Gastroesophageal sphincter (tissue), 4 donors: ENCODE results near the gene THEM5. TPM values are rescaled to one million over a fixed set of nuclear protein-coding genes. Genes with fewer than 3 reads are reported as not detected.
"Not testable (repeated sequence)": the region's sequence is repeated elsewhere in the genome, so short reads cannot be mapped to it uniquely, and the experiment has no call there.

Source experiments
- ATAC-seq: fragments of 150-250 bp; one replicate; pipeline ENCODE4 v1.9.1; 2016; ENCODE audit warnings: mild to moderate bottlenecking, moderate library complexity
- H3K27ac ChIP-seq, 4 donors: fragments of 200-600 bp; sonication (generic) in 3 of 4; 1 replicate in 3 of 4; 2 replicates in 1 of 4; pipeline ENCODE4 v1.5.1; 2016 to 2019
- H3K27me3 ChIP-seq: fragments of 200-600 bp; sonication (generic); one replicate; pipeline ENCODE4 v1.5.1; 2019
- H3K36me3 ChIP-seq, 2 donors: fragments of 200-600 bp; sonication (generic); one replicate each; pipeline ENCODE4 v1.5.1; 2019; ENCODE audit warnings: control low read depth in 1 of 2
- H3K4me1 ChIP-seq, 3 donors: fragments of 200-600 bp; sonication (generic); 1 replicate in 2 of 3; 2 replicates in 1 of 3; pipeline ENCODE4 v1.5.1; 2016 to 2019; ENCODE audit warnings: control low read depth in 2 of 3
- H3K4me3 ChIP-seq, 2 donors: fragments of 200-600 bp; sonication (generic); one replicate each; pipeline ENCODE4 v1.5.1; 2019; ENCODE audit warnings: mild to moderate bottlenecking in 1 of 2, moderate library complexity in 1 of 2
- H3K9me3 ChIP-seq, 3 donors: fragments of 200-600 bp; sonication (generic); one replicate each; pipeline ENCODE4 v1.5.1; 2017 to 2019; ENCODE audit warnings: control low read depth in 2 of 3
- EP300 ChIP-seq: sonication (generic); formaldehyde crosslinking; IDR thresholded peaks from one replicate; pipeline ENCODE4 v1.6.1; 2017; ENCODE audit warnings: antibody characterized with exemption, mild to moderate bottlenecking
- POLR2A ChIP-seq, 2 donors: fragments of 450-650 bp; IDR thresholded peaks; one replicate each; pipeline ENCODE4 v1.6.1; 2017; ENCODE audit warnings: antibody characterized with exemption in 2 of 2, mild to moderate bottlenecking in 2 of 2, moderate library complexity in 1 of 2
- POLR2AphosphoS5 ChIP-seq: sonication (generic); formaldehyde crosslinking; IDR thresholded peaks from one replicate; pipeline ENCODE4 v1.6.1; 2017; ENCODE audit warnings: antibody characterized with exemption
- WGBS, 2 donors: methylation state at CpG; one replicate each; pipeline ENCODE4 v1.1.5; 2018; ENCODE audit warnings: low coverage in 1 of 2; 5-methylcytosine and 5-hydroxymethylcytosine counted together
- total RNA-seq, 4 donors: library from RNA; depleted of rRNA; stranded (reverse); fragments of >200 nt; gene quantifications; one replicate each; pipeline ENCODE4 v1.1.0, GENCODE V29; 2016
- TF ChIP-seq, protein P1 (sequence below), 4 experiments: fragments of 200-600 bp in 2 of 4; fragments of 450-650 bp in 2 of 4; sonication (generic) in 1 of 4; IDR thresholded peaks; one replicate each; pipeline ENCODE4 v1.5.1; 2017 to 2019; ENCODE audit warnings: antibody characterized with exemption in 4 of 4, mild to moderate bottlenecking in 2 of 4, moderate library complexity in 2 of 4

Gene THEM5, protein sequence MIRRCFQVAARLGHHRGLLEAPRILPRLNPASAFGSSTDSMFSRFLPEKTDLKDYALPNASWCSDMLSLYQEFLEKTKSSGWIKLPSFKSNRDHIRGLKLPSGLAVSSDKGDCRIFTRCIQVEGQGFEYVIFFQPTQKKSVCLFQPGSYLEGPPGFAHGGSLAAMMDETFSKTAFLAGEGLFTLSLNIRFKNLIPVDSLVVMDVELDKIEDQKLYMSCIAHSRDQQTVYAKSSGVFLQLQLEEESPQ
- not detected for total RNA-seq

DNA sequence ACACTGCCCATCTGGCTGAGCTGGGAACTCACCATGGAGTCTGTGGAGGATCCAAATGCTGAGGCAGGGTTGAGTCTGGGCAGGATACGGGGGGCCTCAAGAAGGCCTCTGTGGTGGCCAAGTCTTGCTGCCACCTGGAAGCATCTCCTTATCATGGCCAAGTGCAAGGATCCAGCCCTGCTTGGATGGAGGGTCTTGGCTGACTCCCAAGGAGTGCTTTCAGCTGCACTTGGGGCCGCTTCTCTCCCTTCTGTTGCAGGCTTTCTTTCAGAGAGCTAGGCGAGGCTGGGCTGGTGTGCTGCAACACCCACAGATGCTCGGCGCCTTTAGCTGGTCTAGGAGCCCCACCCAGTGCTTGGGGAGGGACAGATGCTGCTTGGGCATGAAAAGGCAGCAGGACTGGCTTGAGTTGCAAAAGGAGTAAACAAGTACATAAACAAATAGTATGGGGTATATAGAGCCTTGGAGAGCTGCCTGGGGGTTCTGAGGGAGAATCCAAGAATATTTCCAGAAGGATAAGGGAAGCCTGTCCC, at the start of gene THEM5:
Gene THEM5 (minus strand): TSS at position 302 of the 533 bp plus-strand sequence. CDS start 147 bp downstream, at position 155.
- ATAC-seq = no peak
- H3K27me3 ChIP-seq = peaks cover 53% of the 10 kb centered on the region
- H3K27ac ChIP-seq = no peak within 1 kb of the TSS
- H3K9me3 ChIP-seq = no peaks in the 10 kb centered on the region
- TF ChIP-seq POLR2AphosphoS5 (no peak), EP300 (no peak), POLR2A (IDR thresholded peaks at IDR 0.05) (no peak)
- TF ChIP-seq, protein P1, sequence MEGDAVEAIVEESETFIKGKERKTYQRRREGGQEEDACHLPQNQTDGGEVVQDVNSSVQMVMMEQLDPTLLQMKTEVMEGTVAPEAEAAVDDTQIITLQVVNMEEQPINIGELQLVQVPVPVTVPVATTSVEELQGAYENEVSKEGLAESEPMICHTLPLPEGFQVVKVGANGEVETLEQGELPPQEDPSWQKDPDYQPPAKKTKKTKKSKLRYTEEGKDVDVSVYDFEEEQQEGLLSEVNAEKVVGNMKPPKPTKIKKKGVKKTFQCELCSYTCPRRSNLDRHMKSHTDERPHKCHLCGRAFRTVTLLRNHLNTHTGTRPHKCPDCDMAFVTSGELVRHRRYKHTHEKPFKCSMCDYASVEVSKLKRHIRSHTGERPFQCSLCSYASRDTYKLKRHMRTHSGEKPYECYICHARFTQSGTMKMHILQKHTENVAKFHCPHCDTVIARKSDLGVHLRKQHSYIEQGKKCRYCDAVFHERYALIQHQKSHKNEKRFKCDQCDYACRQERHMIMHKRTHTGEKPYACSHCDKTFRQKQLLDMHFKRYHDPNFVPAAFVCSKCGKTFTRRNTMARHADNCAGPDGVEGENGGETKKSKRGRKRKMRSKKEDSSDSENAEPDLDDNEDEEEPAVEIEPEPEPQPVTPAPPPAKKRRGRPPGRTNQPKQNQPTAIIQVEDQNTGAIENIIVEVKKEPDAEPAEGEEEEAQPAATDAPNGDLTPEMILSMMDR (IDR thresholded peaks at IDR 0.05) = no peak
- peaks cover 0 to 5% (median 0%) of the 10 kb centered on the region in 3 donors for H3K4me1 ChIP-seq
- no CpG with 5 or more reads among the region's 5 CpGs for WGBS, 2 donors
- H3K36me3 ChIP-seq = no peaks in the 10 kb centered on the region
- no peak within 1 kb of the TSS for H3K4me3 ChIP-seq

DNA sequence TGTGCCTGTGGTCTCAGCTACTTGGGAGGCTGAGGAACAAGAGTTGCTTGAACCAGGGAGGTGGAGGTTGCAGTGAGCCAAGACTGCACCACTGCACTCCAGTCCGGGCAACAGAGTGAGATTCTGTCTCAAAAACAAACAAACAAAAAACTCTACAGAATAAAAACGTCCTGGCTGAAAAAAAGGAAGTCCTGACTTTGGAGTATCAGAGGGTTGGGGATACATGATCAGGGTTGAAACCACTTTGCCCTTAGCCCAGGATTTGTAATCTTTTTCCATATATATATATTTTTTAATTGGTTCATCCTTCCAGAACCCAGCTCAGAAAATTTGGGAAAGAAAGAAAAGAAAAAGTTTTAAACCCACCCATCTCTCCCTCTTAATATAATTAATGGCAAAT, 49.3 kb upstream of the THEM5 start:
- H3K27ac ChIP-seq = no peak overlapping the region
- peaks cover 0 to 22% of the 10 kb centered on the region in 2 donors for H3K36me3 ChIP-seq
- TF ChIP-seq EP300 (no peak), POLR2AphosphoS5 (no peak), POLR2A (IDR thresholded peaks at IDR 0.05) (no peak)
- TF ChIP-seq, protein P1 (IDR thresholded peaks at IDR 0.05) = no peak
- ATAC-seq = no peak
- 70 to 85% methylated on average over 2 of the region's 2 CpGs for WGBS, 2 donors
- H3K9me3 ChIP-seq = peaks cover 0 to 16% (median 0%) of the 10 kb centered on the region in 3 donors
- H3K27me3 ChIP-seq = no peaks in the 10 kb centered on the region
- no peak overlapping the region for H3K4me3 ChIP-seq
- peaks cover 0 to 22% (median 0%) of the 10 kb centered on the region in 3 donors for H3K4me1 ChIP-seq

DNA sequence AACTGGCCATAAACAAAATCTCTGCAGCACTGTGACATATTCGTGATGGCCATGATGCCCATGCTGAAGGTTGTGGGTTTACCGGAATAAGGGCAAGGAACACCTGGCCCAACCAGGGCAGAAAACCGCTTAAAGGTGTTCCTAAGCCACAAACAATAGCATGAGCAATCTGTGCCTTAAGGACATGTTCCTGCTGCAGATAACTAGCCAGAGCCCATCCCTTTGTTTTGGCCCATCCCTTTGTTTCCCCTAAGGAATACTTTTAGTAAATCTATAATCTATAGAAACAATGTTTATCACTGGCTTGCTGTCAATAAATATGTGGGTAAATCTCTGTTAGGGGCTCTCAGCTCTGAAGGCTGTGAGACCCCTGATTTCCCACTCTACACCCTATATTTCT, 47.3 kb upstream of the THEM5 start:
- peaks cover 0 to 14% (median 0%) of the 10 kb centered on the region in 3 donors for H3K4me1 ChIP-seq
- ATAC-seq, H3K4me3 ChIP-seq, H3K27me3 ChIP-seq, H3K27ac ChIP-seq, H3K9me3 ChIP-seq: not testable (repeated sequence)
- 97 to 100% methylated on average over 1 to 3 of the region's 3 CpGs for WGBS, 2 donors
- H3K36me3 ChIP-seq = peaks cover 0 to 10% of the 10 kb centered on the region in 2 donors

DNA sequence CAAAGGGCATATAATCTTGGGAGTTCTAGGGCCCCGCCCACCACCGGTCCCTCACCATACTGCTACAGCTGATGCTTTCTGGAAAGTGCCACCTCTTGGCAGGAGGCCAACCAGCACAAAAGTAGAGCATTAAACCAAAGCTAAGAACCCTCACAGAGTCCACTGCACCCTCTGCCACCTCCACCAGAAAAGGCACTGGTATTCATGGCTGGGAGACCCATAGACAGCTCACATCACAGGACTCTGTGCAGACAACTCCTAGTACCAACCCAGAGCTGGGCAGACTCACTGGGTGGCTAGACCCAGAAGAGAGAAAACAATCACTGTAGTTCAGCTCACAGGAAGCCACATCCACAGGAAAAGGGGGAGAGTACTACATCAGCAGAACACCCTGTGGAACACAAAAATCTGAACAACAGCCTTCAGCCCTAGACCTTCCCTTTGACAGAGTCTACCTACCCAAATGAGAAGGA, 45.0 kb upstream of the THEM5 start:
- H3K27ac ChIP-seq = no peak overlapping the region
- H3K4me3 ChIP-seq = no peak overlapping the region
- peaks cover 0 to 9% (median 0%) of the 10 kb centered on the region in 3 donors for H3K9me3 ChIP-seq
- H3K27me3 ChIP-seq = no peaks in the 10 kb centered on the region
- no peak for ATAC-seq
- peaks cover 0 to 29% of the 10 kb centered on the region in 2 donors for H3K36me3 ChIP-seq
- no CpG with 5 or more reads among the region's 2 CpGs for WGBS, 2 donors
- H3K4me1 ChIP-seq = peaks cover 0 to 6% (median 0%) of the 10 kb centered on the region in 3 donors
- TF ChIP-seq EP300 (no peak), POLR2A (IDR thresholded peaks at IDR 0.05) (no peak), POLR2AphosphoS5 (no peak)
- TF ChIP-seq, protein P1 (IDR thresholded peaks at IDR 0.05) = no peak

DNA sequence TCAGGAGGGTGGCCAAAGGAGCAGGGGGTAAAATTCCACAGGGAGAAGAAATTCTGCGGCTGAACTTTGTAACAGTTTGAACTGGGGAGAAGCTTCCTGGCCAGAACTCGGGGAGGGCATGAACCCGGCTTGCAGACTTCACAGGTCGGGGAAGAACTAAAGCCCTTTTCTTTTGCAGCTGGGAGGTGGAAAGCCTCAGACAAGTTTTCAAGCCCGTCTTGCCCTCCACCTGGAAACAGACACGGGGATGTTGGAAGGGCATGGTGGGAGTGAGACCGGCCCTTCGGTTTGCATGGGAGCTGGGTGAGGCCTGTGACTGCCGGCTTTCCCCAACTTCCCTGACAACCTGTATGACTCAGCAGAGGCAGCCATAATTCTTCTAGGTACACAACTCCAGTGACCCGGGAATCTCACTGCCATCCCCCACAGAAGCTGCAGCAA, 44.5 kb upstream of the THEM5 start:
- H3K27me3 ChIP-seq = no peaks in the 10 kb centered on the region
- WGBS, 2 donors = 87 to 100% methylated on average over 1 to 3 of the region's 10 CpGs
- H3K9me3 ChIP-seq = peaks cover 0 to 9% (median 0%) of the 10 kb centered on the region in 3 donors
- H3K4me3 ChIP-seq = no peak overlapping the region
- no peak overlapping the region for H3K27ac ChIP-seq
- H3K4me1 ChIP-seq = peaks cover 0 to 6% (median 0%) of the 10 kb centered on the region in 3 donors
- TF ChIP-seq EP300 = no peak
- TF ChIP-seq POLR2AphosphoS5 = no peak
- no peak for TF ChIP-seq POLR2A (IDR thresholded peaks at IDR 0.05)
- TF ChIP-seq, protein P1 (IDR thresholded peaks at IDR 0.05) = no peak
- peaks cover 0 to 34% of the 10 kb centered on the region in 2 donors for H3K36me3 ChIP-seq
- no peak for ATAC-seq
